ENCODE results near the gene PNLIPRP3. TPM values are rescaled to one million over a fixed set of nuclear protein-coding genes. Genes with fewer than 3 reads are reported as not detected.

The PNLIPRP3 gene
- total and polyA plus RNA-seq, 2 donors: 0.23 TPM; not detected in 1

DNA sequence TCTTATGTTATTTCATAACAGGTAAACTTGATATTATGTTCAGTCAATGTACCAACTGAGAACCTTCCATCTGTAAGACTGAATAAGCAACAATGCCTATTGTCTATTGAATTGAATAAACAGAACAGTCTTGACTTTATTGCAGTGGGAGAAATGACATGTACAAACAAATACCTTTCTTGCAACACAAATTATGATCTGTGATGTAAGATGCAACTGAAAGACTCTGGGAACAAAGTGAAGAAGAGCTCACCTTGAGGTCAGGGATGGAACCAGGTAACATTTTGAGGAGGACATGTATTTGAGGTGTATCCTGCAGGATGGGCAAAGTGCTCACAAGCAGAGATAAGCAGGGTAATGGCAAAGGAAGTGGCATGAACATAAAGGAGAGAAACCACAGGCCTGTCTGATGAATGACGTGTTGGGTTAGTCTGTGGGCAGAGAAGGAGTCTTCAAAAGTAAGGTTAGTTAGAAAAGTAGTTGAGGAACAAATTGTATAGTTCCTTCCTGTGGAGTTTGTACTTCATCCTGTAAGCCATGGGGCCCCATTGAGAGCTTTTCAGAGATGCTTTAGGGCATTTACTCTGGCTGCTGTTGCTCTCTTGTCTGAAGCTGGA is 9.5 kb downstream of the PNLIPRP3 start:
- no peaks in the 10 kb centered on the region for H3K4me1 ChIP-seq (ENCODE audit: control insufficient read depth in 2 of 2, insufficient read depth in 2 of 2, low read length in 2 of 2)
- no peaks in the 10 kb centered on the region for H3K27me3 ChIP-seq (ENCODE audit: control insufficient read depth in 2 of 2, insufficient read depth in 1 of 2, low read length in 1 of 2)
- peak in 1 of 9 donors; percentile 4 for DNase-seq (ENCODE audit: low read depth in 6 of 9, low spot score in 9 of 9)
- H3K4me3 ChIP-seq (ENCODE audit: low read length in 2 of 2): no peak overlapping the region
- no peaks in the 10 kb centered on the region for H3K9me3 ChIP-seq (ENCODE audit: control insufficient read depth in 2 of 2, insufficient read depth in 1 of 2, low read length in 1 of 2)
- H3K36me3 ChIP-seq (ENCODE audit: control insufficient read depth in 2 of 2, insufficient read depth in 2 of 2, low read length in 1 of 2): no peaks in the 10 kb centered on the region
- no peak overlapping the region for H3K27ac ChIP-seq (ENCODE audit: low read depth in 1 of 2, low read length in 1 of 2)
- WGBS: 2% methylated on average over 1 of the region's 1 CpG

DNA sequence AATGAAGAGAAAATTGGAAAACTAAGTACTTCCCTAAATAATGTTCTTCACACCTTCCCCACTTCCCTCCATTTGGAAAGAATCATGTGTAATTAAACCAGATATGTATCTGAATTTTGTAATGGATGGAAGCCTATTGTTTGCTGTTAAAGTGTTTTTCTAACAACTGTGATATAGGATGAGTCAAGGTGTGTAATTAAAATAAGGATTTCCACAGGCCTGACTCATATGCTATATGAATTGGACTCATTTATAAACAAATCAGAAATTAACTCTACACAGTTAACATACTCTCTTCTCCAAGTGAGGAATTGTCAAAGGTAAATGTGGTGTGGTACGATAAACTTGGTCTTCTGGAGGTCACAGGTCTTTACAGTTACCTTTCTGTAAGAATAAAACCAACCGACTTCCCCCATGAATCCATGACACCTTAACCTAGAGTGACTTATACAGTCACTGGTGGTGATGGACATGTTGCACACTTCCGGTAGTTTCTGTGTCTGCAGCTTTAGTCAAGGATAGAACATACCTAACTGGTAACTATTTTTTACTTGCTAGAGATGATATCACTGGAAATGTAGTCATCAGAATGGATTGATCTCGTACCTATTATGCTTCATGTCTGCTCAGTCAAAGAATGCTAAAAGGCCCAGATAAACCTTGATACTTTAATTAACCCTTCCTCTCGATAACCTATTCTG is 12.8 kb downstream of the PNLIPRP3 start:
- H3K27ac ChIP-seq (ENCODE audit: low read depth in 1 of 2, low read length in 1 of 2): no peak overlapping the region
- H3K4me1 ChIP-seq (ENCODE audit: control insufficient read depth in 2 of 2, insufficient read depth in 2 of 2, low read length in 2 of 2): no peaks in the 10 kb centered on the region
- 95% methylated on average over 5 of the region's 5 CpGs for WGBS
- no peak for DNase-seq (ENCODE audit: low read depth in 6 of 9, low spot score in 9 of 9)
- H3K36me3 ChIP-seq (ENCODE audit: control insufficient read depth in 2 of 2, insufficient read depth in 2 of 2, low read length in 1 of 2): no peaks in the 10 kb centered on the region
- no peak overlapping the region for H3K4me3 ChIP-seq (ENCODE audit: low read length in 2 of 2)
- H3K27me3 ChIP-seq (ENCODE audit: control insufficient read depth in 2 of 2, insufficient read depth in 1 of 2, low read length in 1 of 2): no peaks in the 10 kb centered on the region
- no peaks in the 10 kb centered on the region for H3K9me3 ChIP-seq (ENCODE audit: control insufficient read depth in 2 of 2, insufficient read depth in 1 of 2, low read length in 1 of 2)

DNA sequence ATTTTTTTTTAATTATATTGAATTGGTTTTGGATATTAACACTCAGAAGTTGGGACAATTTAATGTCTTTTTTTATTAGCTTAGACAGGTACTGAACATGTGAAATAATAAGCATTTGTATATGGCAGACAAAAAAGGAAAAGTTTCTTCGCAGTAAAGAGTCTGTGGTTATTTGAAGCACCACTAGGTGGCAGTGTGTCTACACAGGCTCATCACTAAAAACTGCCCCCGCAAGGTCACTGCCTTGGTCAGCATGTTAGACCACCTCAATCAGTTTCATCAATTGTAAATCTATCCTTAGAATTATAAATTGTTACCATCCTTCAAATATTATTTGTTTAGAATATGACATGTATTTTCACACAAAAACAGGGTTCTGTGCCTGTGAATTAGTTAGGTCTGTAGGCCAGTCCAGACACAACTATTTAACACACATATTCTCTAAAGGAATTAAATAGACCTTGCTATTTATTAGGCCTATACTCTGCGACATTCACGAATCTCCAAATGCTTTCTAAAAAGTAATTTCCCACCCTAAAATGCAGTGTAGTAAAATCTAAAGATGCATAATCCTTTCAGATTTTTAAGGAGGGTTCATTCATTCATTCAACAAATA is 17.0 kb downstream of the PNLIPRP3 start:
- Histone ChIP-seq H3K4me1 (ENCODE audit: control insufficient read depth in 2 of 2, insufficient read depth in 2 of 2, low read length in 2 of 2) (no peaks in the 10 kb centered on the region), H3K36me3 (ENCODE audit: control insufficient read depth in 2 of 2, insufficient read depth in 2 of 2, low read length in 1 of 2) (no peaks in the 10 kb centered on the region), H3K27ac (ENCODE audit: low read depth in 1 of 2, low read length in 1 of 2) (no peak overlapping the region), H3K27me3 (ENCODE audit: control insufficient read depth in 2 of 2, insufficient read depth in 1 of 2, low read length in 1 of 2) (no peaks in the 10 kb centered on the region), H3K4me3 (ENCODE audit: low read length in 2 of 2) (no peak overlapping the region), H3K9me3 (ENCODE audit: control insufficient read depth in 2 of 2, insufficient read depth in 1 of 2, low read length in 1 of 2) (no peaks in the 10 kb centered on the region)
- peak in 4 of 9 donors; percentile 3 to 22 (median 10) for DNase-seq (ENCODE audit: low read depth in 6 of 9, low spot score in 9 of 9)
- WGBS: 58% methylated on average over 4 of the region's 4 CpGs

DNA sequence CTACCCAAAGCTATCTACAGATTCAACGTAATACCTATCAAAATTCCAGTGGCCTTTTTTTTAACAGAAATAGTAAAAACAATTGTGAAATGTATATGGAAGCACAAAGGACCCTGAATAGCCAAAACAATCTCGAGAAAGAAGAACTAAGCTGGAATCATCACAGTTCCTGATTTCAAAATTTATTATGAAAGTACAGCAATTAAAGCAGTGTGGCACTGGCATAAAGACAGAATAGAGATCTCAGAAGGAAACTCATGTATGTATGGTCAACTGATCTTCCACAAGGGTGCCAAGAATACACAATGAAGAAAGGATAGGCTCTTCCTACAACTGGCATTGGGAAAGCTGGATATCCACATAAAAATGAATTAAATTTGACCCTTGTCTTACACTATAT is 23.2 kb downstream of the PNLIPRP3 start:
- Histone ChIP-seq H3K27ac (ENCODE audit: low read depth in 1 of 2, low read length in 1 of 2) (no peak overlapping the region), H3K36me3 (ENCODE audit: control insufficient read depth in 2 of 2, insufficient read depth in 2 of 2, low read length in 1 of 2) (no peaks in the 10 kb centered on the region), H3K27me3 (ENCODE audit: control insufficient read depth in 2 of 2, insufficient read depth in 1 of 2, low read length in 1 of 2) (no peaks in the 10 kb centered on the region), H3K4me3 (ENCODE audit: low read length in 2 of 2) (no peak overlapping the region), H3K4me1 (ENCODE audit: control insufficient read depth in 2 of 2, insufficient read depth in 2 of 2, low read length in 2 of 2) (no peaks in the 10 kb centered on the region), H3K9me3 (ENCODE audit: control insufficient read depth in 2 of 2, insufficient read depth in 1 of 2, low read length in 1 of 2) (no peaks in the 10 kb centered on the region)
- 68% methylated on average over 2 of the region's 2 CpGs for WGBS
- DNase-seq (ENCODE audit: low read depth in 6 of 9, low spot score in 9 of 9): no peak

DNA sequence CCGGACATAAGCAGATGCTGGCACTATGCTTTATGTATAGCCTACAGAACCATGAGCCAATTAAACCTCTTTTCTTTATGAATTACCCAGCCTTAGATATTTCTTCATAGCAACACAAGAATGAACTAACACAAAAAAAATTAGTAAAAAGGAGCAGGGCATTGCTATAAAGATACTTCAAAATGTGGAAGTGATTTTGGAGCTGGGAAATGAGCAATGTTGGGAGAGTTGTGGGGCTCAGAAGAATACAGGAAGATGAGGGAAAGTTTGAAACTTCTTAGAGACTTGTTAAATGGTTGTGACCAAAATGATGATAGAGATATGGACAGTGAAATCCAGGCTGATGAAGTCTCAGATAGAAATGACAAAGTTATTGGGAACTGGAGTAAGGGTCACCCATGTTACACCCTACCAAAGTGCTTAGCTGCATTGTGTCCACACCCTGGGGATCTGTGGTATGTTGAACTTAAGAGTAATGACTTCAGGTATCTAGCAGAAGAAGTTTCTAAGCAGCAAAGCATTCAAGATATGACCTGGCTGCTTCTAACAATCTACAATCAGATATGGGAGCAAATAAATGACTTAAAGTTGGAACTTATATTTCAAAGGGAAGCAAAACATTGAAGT is 24.2 kb downstream of the PNLIPRP3 start:
- H3K4me1 ChIP-seq (ENCODE audit: control insufficient read depth in 2 of 2, insufficient read depth in 2 of 2, low read length in 2 of 2): no peaks in the 10 kb centered on the region
- H3K9me3 ChIP-seq (ENCODE audit: control insufficient read depth in 2 of 2, insufficient read depth in 1 of 2, low read length in 1 of 2): no peaks in the 10 kb centered on the region
- H3K4me3 ChIP-seq (ENCODE audit: low read length in 2 of 2): no peak overlapping the region
- WGBS: 51% methylated on average over 1 of the region's 1 CpG
- H3K27ac ChIP-seq (ENCODE audit: low read depth in 1 of 2, low read length in 1 of 2): no peak overlapping the region
- no peaks in the 10 kb centered on the region for H3K27me3 ChIP-seq (ENCODE audit: control insufficient read depth in 2 of 2, insufficient read depth in 1 of 2, low read length in 1 of 2)
- DNase-seq (ENCODE audit: low read depth in 6 of 9, low spot score in 9 of 9): no peak
- H3K36me3 ChIP-seq (ENCODE audit: control insufficient read depth in 2 of 2, insufficient read depth in 2 of 2, low read length in 1 of 2): no peaks in the 10 kb centered on the region

DNA sequence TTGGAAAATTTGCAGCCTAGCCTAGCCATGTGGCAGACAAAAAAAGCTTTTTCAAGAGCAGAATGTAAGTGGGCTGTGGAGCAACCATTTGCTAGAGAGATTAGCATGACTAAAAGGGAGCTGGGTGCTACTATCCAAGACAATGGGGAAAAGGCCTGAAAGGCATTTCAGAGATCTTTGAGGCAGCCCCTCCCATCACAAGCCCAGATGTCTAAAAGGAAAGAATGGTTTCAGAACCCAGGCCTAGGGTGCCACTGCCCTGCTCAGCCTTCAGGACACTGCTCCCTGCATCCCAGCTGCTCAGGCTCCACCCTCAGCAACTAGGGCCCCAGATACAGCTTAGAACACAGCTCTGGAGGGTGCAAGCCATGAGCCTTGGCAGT is 24.7 kb downstream of the PNLIPRP3 start:
- H3K36me3 ChIP-seq (ENCODE audit: control insufficient read depth in 2 of 2, insufficient read depth in 2 of 2, low read length in 1 of 2): no peaks in the 10 kb centered on the region
- no peaks in the 10 kb centered on the region for H3K9me3 ChIP-seq (ENCODE audit: control insufficient read depth in 2 of 2, insufficient read depth in 1 of 2, low read length in 1 of 2)
- H3K27ac ChIP-seq (ENCODE audit: low read depth in 1 of 2, low read length in 1 of 2): no peak overlapping the region
- H3K4me1 ChIP-seq (ENCODE audit: control insufficient read depth in 2 of 2, insufficient read depth in 2 of 2, low read length in 2 of 2): no peaks in the 10 kb centered on the region
- no peak overlapping the region for H3K4me3 ChIP-seq (ENCODE audit: low read length in 2 of 2)
- DNase-seq (ENCODE audit: low read depth in 6 of 9, low spot score in 9 of 9): no peak
- no peaks in the 10 kb centered on the region for H3K27me3 ChIP-seq (ENCODE audit: control insufficient read depth in 2 of 2, insufficient read depth in 1 of 2, low read length in 1 of 2)

DNA sequence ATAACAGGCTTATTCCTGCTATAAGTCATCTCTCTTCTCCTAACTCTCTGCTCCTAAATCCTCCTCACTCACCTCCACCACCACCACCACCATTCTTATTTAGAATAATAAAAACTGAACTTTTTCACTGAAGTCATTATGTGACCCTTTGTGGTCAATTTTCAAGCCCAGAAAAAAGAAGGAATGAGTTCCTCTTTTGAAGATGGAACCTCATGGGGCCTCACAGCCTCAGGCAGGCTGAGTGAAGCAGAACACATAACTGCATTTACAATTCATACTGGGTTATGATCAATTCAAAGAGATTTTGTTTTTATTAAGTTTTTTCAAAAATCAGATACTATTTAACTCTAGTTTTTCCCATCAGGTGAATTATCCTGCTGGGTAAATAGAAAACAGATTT is 29.8 kb downstream of the PNLIPRP3 start:
- no peaks in the 10 kb centered on the region for H3K4me1 ChIP-seq (ENCODE audit: control insufficient read depth in 2 of 2, insufficient read depth in 2 of 2, low read length in 2 of 2)
- no peaks in the 10 kb centered on the region for H3K27me3 ChIP-seq (ENCODE audit: control insufficient read depth in 2 of 2, insufficient read depth in 1 of 2, low read length in 1 of 2)
- DNase-seq (ENCODE audit: low read depth in 6 of 9, low spot score in 9 of 9): no peak
- H3K4me3 ChIP-seq (ENCODE audit: low read length in 2 of 2): no peak overlapping the region
- H3K27ac ChIP-seq (ENCODE audit: low read depth in 1 of 2, low read length in 1 of 2): no peak overlapping the region
- no peaks in the 10 kb centered on the region for H3K9me3 ChIP-seq (ENCODE audit: control insufficient read depth in 2 of 2, insufficient read depth in 1 of 2, low read length in 1 of 2)
- no peaks in the 10 kb centered on the region for H3K36me3 ChIP-seq (ENCODE audit: control insufficient read depth in 2 of 2, insufficient read depth in 2 of 2, low read length in 1 of 2)

DNA sequence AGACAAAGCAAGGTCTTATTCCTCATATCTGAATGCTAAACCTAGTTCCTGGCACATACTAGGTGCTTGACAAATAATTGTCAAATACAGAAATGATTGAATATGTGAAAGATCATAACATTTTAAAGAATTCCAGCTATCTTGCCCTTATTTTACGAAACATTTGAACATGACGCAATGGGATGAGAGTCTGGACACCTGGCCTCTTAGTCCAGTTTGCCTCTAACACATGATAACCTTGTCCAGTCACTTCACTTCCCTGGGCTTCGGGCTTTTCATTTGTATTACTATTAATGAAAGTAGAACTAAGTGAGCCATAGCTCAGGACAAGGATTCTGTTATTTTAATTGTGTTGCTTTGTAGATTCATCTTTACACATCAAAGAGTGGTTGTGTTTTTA is 32.6 kb downstream of the PNLIPRP3 start:
- no peaks in the 10 kb centered on the region for H3K4me1 ChIP-seq (ENCODE audit: control insufficient read depth in 2 of 2, insufficient read depth in 2 of 2, low read length in 2 of 2)
- H3K36me3 ChIP-seq (ENCODE audit: control insufficient read depth in 2 of 2, insufficient read depth in 2 of 2, low read length in 1 of 2): no peaks in the 10 kb centered on the region
- H3K27me3 ChIP-seq (ENCODE audit: control insufficient read depth in 2 of 2, insufficient read depth in 1 of 2, low read length in 1 of 2): no peaks in the 10 kb centered on the region
- no peak overlapping the region for H3K4me3 ChIP-seq (ENCODE audit: low read length in 2 of 2)
- H3K9me3 ChIP-seq (ENCODE audit: control insufficient read depth in 2 of 2, insufficient read depth in 1 of 2, low read length in 1 of 2): no peaks in the 10 kb centered on the region
- DNase-seq (ENCODE audit: low read depth in 6 of 9, low spot score in 9 of 9): no peak
- H3K27ac ChIP-seq (ENCODE audit: low read depth in 1 of 2, low read length in 1 of 2): no peak overlapping the region
- WGBS: 96% methylated on average over 3 of the region's 3 CpGs

DNA sequence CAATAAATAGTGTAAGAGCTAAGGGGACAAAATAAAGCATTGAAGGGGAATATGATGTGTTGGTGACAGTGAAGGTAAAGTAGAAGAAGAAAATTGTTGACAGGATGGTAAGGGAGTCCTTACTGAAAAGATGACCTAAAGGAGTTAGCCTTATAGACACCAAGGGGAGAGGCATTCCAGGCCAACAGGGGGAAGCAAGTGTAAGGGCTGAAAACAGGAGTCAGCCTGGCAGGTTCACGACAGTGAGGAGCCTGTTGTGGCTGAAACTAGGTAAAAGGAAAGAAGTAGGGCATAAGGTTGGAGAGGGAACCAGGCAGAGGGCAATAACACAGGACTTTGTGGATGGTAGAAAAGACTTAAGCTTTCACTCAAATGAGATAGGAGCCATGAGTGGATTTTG is 34.0 kb downstream of the PNLIPRP3 start:
- no peaks in the 10 kb centered on the region for H3K27me3 ChIP-seq (ENCODE audit: control insufficient read depth in 2 of 2, insufficient read depth in 1 of 2, low read length in 1 of 2)
- DNase-seq (ENCODE audit: low read depth in 6 of 9, low spot score in 9 of 9): no peak
- H3K27ac ChIP-seq (ENCODE audit: low read depth in 1 of 2, low read length in 1 of 2): no peak overlapping the region
- H3K9me3 ChIP-seq (ENCODE audit: control insufficient read depth in 2 of 2, insufficient read depth in 1 of 2, low read length in 1 of 2): no peaks in the 10 kb centered on the region
- no peak overlapping the region for H3K4me3 ChIP-seq (ENCODE audit: low read length in 2 of 2)
- H3K36me3 ChIP-seq (ENCODE audit: control insufficient read depth in 2 of 2, insufficient read depth in 2 of 2, low read length in 1 of 2): no peaks in the 10 kb centered on the region
- H3K4me1 ChIP-seq (ENCODE audit: control insufficient read depth in 2 of 2, insufficient read depth in 2 of 2, low read length in 2 of 2): no peaks in the 10 kb centered on the region
- WGBS: 91% methylated on average over 1 of the region's 1 CpG
